ENCODE results near the gene PTPRN2. TPM values are rescaled to one million over a fixed set of nuclear protein-coding genes. Genes with fewer than 3 reads are reported as not detected.
A peak's percentile ranks its signal among the peaks of the same experiment; 100 is the strongest.

Gene PTPRN2
- total and polyA plus RNA-seq, 9 of the 15 experiments (the other 6 are each of a cell fraction or from before 2014, with no cell fraction given) = not detected

DNA sequence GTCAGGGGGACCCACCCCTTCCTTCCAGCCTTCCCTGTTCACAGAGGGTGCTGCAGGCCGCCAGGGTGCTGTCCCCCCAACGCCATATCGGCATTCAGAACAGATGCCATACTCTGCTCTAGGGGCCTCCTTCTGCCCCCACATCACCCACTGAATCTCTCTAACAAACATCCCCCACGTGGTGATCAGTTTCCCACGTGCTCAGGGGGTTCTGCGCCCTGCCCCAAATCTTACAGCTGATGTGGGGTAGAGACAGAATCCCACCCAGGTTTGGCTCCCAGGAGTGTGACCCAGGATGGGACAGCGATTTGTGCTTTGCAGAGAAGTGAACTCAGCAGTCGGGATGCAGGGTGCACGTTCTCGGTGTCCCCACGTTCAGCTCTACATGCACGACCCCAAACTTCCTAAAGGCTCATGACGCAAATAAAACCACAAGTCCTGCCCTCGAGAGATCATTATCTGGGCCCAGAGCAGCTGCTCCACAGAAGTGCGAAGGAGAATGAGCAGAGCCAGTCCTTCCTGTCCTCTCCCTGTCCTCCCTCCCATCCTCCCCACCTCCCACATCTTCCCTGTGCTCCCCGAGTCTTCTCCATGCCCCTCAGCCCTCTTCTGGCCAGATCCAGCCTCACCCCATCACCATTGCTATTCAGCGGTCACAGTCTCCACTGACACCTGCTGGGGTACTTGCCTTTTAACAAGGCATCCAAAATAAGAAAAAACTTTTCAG is 827.5 kb downstream of the PTPRN2 start:
- peak; percentile 44; the same call in 1 of the 3 replicates for ATAC-seq

More for the DNA sequence above, 827.5 kb downstream of the PTPRN2 start:
- Histone ChIP-seq H3K27me3 (ENCODE audit: control insufficient read depth in 2 of 2, insufficient read depth in 2 of 2, low read length in 2 of 2) (peaks cover 32 to 49% of the 10 kb centered on the region in 2 experiments), H3K9ac (ENCODE audit: insufficient read depth in 1 of 2, low read depth in 2 of 2, low read length in 2 of 2) (no peak overlapping the region), H3K4me3 (no peak overlapping the region), H3K9me3 (replicated peaks; ENCODE audit: control insufficient read depth, insufficient read depth, low read depth, low read length) (no peaks in the 10 kb centered on the region), H3K4me1 (replicated peaks in 1 of 2; ENCODE audit: control insufficient read depth in 2 of 2, insufficient read depth in 2 of 2, low read length in 2 of 2) (peaks cover 0 to 12% of the 10 kb centered on the region in 2 experiments; a peak in 2 of 5 replicates), H3K9me1 (ENCODE audit: control insufficient read depth, insufficient read depth, low read length) (no peaks in the 10 kb centered on the region), H3K36me3 (ENCODE audit: control insufficient read depth, insufficient read depth, low read length) (no peaks in the 10 kb centered on the region), H3K79me2 (ENCODE audit: control insufficient read depth, insufficient read depth, low read length) (no peaks in the 10 kb centered on the region), H3K4me2 (ENCODE audit: insufficient read depth, low read length) (no peak overlapping the region), H2AFZ (ENCODE audit: low read depth, low read length) (no peak overlapping the region), H4K20me1 (replicated peaks; ENCODE audit: control insufficient read depth, insufficient read depth, low read length) (0 out of 2 replicates have a peak, but pooled peaks cover 7% of the 10 kb centered on the region), H3K27ac (ENCODE audit: extremely low read depth, low read depth, low read length) (no peak overlapping the region)
- FAIRE-seq (no peak), DNase-seq (ENCODE audit: extremely low read depth in 1 of 4, low spot score in 3 of 4) (no peak)
- BruUV-seq (replicated peaks) = no TSS peak
- TF ChIP-seq CTCF (IDR thresholded peaks at IDR 0.05 in 2 of 3, conservative IDR thresholded peaks at IDR 0.05 in 1 of 3; ENCODE audit: insufficient read depth in 2 of 3, low read depth in 1 of 3, low read length in 3 of 3) = peak; percentile 19 to 73 (median 40); a peak in 4 of 6 replicates
- TF ChIP-seq YBX1 (IDR thresholded peaks at IDR 0.05) = no peak
- TF ChIP-seq, protein P1, sequence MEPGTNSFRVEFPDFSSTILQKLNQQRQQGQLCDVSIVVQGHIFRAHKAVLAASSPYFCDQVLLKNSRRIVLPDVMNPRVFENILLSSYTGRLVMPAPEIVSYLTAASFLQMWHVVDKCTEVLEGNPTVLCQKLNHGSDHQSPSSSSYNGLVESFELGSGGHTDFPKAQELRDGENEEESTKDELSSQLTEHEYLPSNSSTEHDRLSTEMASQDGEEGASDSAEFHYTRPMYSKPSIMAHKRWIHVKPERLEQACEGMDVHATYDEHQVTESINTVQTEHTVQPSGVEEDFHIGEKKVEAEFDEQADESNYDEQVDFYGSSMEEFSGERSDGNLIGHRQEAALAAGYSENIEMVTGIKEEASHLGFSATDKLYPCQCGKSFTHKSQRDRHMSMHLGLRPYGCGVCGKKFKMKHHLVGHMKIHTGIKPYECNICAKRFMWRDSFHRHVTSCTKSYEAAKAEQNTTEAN (CRISPR knock-in tag; IDR thresholded peaks at IDR 0.05) = no peak
- TF ChIP-seq DMBX1 (CRISPR knock-in tag; IDR thresholded peaks at IDR 0.05; ENCODE audit: borderline replicate concordance) = no peak
- no peak for TF ChIP-seq ZNF134 (CRISPR knock-in tag; conservative IDR thresholded peaks at IDR 0.05)
- no peak for TF ChIP-seq FOS (IDR thresholded peaks at IDR 0.05; ENCODE audit: extremely low read depth, insufficient read length)
- no peak for TF ChIP-seq TCF7L2 (IDR thresholded peaks at IDR 0.05; ENCODE audit: low read depth, low read length)
- POLR2A ChIA-PET = no interaction called here
- WGBS (ENCODE audit: insufficient coverage, low coverage, missing lambda C conversion rate) = 2% methylated on average over 17 of the region's 17 CpGs
- intact Hi-C loops (cut with micrococcal nuclease) = no loop called here
- in situ Hi-C loops (cut with MboI) = no loop called here
- CTCF ChIA-PET (ENCODE audit: low intra/inter-chr PET ratio) = interaction anchor here (0.5 kb wide), 1 partner anchor 649 kb away, joined by 3 read pairs; no protein-coding TSS in a partner anchor
